ENCODE measurements around the gene RAP1GAP2.

- TF ChIP-seq CTCF (conservative IDR thresholded peaks at IDR 0.05) (no peak), ZFX (IDR thresholded peaks at IDR 0.05) (no peak)
Measured at GRCh38 chr17:2871205-2871604, 75.0 kb downstream of the RAP1GAP2 start.

Measured in C4-2B (cell line).